HS-5 (cell line): Measurements from ENCODE around the gene MON2.
"Not testable (repeated sequence)": the region's sequence is repeated elsewhere in the genome, so short reads cannot be mapped to it uniquely, and the experiment has no call there.

Experiments used
- DNase-seq: peaks from one replicate; pipeline ENCODE4 v3.0.0-alpha.2; 2012; ENCODE audit warnings: low read depth

Gene MON2, protein sequence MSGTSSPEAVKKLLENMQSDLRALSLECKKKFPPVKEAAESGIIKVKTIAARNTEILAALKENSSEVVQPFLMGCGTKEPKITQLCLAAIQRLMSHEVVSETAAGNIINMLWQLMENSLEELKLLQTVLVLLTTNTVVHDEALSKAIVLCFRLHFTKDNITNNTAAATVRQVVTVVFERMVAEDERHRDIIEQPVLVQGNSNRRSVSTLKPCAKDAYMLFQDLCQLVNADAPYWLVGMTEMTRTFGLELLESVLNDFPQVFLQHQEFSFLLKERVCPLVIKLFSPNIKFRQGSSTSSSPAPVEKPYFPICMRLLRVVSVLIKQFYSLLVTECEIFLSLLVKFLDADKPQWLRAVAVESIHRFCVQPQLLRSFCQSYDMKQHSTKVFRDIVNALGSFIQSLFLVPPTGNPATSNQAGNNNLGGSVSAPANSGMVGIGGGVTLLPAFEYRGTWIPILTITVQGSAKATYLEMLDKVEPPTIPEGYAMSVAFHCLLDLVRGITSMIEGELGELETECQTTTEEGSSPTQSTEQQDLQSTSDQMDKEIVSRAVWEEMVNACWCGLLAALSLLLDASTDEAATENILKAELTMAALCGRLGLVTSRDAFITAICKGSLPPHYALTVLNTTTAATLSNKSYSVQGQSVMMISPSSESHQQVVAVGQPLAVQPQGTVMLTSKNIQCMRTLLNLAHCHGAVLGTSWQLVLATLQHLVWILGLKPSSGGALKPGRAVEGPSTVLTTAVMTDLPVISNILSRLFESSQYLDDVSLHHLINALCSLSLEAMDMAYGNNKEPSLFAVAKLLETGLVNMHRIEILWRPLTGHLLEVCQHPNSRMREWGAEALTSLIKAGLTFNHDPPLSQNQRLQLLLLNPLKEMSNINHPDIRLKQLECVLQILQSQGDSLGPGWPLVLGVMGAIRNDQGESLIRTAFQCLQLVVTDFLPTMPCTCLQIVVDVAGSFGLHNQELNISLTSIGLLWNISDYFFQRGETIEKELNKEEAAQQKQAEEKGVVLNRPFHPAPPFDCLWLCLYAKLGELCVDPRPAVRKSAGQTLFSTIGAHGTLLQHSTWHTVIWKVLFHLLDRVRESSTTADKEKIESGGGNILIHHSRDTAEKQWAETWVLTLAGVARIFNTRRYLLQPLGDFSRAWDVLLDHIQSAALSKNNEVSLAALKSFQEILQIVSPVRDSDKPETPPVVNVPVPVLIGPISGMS (N-terminal part only)

DNA sequence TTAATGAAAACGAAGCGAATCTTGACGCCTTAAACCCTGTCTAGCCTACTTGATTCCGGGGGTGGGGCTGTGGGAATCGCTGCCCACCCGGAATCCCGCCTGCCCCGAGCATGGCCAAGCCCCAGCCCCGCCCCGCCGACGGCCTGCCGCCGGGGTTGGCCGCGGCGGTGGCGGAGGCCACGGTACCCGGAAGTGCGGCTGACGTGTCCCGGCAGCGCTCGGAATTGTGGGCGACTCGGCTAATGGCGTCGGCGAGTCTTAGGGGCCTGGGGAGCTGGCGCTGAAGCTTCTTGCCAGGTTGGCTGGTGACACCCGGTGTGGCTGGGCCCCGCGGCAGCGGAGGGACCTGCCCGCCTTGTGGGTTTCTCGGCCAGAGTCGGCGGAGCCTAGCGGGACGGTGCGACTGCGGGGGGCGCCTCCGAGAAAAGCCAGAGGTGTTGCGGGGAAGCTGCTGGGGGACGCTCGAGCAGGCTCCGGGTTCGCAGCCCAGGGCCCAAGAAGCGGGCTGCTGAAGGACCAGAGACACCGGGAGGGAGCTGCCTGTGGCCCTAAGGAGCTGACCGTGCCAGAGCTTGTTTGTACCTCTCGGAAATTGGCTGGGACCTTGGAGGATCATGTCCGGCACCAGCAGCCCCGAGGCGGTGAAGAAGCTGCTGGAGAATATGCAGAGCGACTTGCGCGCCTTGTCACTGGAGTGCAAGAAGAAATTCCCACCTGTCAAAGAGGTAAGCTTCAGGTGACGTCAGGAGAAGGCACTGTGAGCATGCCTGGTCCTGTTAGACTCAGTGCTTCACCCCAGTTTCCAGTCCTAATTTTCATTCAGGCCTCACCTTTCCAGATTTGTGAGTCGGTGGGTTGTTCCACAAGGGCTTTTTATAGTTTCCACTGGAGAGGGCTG lies at the start of gene MON2:
Gene MON2, plus strand, starts transcription at position 233 of the 898 bp plus-strand sequence. Its CDS starts 382 bp downstream, at position 615.
- DNase-seq = peak; percentile 39

DNA sequence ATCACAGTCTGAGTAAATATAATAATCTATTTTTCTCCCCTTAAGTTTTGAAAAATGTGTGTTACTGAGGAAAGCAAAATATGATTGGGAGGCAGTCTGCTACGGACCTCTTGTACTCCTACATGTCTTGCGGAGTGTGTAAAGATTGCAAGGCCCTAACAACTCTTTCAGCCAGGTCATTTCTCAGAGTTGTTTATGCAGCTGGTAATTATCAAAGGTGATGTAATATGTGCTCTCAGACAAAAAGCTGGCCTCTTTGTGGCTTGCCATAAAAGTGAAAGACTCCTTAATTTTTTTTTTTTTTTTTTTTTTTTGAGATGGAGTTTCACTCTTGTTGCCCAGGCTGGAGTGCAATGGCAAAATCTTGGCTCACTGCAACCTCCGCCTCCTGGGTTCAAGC lies 40.5 kb upstream of the MON2 start:
- DNase-seq = no peak

DNA sequence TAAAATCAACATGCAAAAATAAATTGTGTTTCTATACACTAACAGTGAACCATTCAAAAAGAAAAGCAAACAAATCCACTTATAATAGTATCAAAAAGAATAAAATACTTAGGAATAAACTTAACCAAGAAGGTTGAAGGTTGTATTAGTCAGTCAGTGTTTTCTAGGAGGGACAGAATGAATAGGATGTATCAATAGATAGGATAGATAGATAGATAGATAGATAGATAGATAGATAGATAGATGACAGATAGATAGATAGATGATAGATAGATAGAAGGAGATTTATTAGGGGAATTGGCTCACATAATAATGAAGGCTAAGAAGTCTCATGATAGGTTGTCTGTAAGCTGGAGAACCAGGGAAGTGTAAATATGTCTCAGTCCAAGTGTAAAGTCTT lies 37.2 kb upstream of the MON2 start:
- DNase-seq = no peak

DNA sequence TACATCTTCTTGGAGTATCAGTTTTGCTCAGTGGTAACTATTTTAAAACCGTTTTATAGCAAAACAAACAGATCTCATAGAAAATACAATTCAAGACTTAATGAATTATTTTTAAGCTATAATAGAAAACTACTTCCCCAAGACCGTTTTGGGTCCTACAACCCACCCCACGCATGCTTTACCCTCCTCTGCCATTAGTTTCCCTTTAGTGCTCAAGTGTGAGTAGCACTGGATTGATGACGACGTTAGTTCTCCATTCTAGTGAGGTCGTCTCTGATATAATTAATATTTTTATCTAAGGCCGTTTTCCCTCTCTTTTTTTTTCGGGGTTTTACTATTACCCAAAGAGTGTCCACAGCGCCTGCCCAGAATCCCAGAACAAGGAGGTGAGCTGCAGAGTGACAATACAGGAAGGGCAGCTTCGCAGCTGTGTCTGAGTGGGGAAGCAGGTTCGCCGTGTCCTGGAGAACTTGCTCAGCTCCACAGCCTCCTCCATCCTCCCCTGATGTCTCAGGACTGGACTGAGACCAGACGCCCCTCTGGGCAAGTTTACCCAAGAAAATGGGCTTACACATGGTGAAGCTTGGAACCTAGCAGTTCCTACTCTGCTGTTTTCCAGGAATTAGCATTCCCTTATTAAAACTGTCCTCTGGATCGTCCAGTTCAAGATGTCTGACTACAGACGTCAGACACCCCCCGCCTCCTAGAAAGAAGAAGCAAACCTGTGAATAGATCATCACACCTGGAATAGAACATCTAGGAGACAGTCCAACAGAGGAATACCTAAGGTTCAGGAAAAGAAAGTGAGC lies 31.9 kb upstream of the MON2 start:
- no peak for DNase-seq

DNA sequence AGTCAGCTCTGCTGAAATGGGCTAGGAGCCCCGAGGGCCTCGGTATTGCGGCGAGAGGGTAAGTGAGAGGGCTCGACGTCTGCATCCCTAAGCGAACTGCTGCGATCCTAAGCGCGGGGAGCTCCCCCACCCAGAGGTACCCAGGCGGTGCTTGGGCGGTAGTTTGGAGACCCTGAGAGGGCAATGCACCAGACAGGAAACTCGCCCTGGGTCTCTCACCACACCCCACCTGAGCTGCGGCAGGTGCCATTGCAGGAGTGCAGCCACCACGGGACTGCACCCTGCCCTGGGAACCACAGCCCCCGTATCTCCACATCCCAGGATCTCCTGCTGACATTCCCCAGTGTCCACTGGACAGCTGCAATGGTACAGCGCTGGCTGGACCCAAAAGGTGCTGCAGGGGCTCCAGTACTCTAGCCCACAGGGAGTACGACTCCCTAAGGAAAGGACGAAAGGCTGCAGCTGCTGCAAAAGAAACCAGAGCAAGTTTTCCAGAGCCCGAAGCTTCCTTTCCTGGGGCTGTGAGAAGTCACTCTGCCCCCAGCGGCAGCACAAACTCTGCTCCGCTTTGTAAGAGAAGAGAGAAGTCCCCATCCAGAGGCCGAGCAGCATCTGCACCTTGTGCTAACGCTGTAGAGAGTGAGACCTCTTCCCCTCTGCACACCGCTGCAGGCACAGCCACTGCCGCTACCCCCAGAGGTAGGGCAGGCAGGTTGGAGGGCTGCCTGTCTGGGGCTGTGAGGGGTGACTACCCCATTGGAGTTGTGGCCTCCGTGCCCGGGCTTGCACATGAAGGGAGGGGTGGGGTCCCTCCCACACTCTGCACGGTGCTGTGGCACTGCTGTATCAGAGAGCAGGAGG lies 31.1 kb upstream of the MON2 start:
- DNase-seq = no peak

DNA sequence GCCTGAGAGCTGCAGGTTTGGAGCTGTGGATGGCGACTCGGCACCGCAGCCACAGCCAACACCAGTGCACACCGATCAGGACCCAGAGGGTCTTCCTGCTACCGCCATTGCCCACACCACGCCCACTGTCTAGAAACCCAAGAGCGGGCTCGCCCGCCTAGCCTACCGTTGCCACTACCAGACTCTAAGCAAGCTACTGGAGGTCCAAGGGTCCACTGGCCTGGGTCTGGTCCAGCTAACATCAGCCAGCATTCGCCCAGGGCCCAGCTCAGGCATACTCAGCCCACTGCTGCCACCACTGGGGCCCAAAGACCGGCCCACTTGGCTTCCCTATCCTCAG lies 30.5 kb upstream of the MON2 start:
- DNase-seq = no peak

DNA sequence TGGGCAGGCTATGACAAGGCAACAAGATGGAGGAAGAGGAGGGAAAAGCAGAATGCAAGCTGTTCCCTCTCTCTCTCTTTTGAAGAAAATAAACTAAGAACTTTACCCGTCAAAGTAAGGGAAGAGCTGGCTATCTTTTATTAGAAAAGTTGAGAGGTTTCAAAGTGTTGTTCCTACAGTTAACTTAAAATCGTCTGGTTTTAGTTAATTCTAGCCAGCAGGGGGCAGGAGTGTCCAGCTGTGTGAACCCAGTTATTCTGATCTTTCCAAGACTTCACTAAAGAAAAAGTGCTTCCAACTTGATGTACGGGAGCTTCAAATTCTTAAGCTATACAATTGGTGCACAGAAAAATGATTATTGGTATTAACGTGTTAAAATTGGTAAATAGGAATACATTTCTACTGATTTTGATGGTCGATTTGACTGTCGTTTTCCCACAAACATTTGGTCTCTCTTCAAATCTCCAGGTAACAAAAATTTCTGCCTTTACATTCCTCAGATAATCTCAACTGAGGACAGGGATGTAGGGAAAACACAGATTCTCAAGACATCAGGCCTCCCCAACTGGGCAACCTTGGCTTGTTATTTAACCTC lies 28.4 kb upstream of the MON2 start:
- DNase-seq = no peak

DNA sequence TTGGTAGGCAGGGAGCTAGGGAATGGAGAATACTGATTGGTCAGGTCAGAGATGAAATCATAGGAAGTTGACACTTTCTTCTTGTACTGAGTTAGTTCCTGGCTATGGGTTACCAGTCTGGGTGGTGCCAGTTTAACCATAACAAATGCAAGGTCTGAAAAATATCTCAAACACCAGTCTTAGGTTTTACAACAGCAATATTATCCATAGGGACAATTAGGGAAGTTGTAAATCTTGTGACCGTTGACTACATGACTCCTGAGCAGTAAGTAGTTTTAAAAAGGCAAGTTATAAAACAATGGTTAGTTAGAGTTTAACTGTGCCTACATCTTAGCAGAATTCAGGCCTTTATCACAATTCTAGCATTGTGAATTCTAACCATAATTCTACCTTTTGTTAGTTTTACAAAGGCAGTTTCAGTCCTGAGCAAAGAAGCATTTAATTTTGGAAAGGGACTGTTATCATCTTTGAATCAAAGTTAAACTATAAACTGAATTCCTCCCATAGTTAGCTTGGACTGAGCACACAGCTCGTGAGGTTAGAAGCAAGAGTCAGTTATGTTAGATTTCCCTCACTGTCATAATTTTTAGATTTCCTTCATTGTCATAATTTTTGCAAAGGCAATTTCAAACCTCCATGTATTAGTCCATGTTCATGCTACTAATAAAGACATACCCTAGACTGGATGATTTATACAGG lies 19.7 kb upstream of the MON2 start:
- no peak for DNase-seq

DNA sequence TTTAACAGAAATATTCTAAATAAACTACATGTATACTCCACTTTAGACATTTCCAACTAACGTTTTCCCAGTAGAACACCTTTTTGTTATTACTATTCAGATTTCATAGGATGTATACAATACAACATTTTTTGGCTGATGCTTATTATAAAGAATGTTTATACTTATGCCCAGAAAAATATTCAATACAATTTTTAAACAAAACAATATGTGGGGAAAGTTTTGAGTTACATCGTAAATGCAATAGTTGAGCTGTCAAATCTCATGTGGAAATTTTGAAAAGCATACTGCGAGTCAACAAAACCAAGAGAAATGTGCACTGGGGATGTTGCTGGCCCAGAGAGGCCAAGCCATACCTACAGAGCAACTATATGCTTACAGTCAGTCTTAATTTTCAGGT lies 18.2 kb upstream of the MON2 start:
- no peak for DNase-seq

DNA sequence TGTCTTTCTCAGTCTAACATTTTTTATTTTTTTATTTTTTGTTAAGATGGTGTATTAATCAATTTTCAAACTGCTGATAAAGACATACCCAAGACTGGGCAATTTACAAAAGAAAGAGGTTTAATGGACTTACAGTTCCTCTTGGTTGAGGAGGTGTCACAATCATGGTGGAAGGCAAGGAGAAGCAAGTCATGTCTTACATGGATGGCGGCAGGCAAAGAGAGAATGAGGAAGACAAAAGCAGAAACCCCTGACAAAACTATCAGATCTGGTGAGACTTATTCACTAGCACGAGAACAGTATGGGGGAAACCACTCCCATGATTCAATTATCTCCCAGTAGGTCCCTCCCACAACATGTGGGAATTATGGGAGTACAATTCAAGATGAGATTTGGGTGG lies 11.2 kb upstream of the MON2 start:
- not testable (repeated sequence) for DNase-seq

DNA sequence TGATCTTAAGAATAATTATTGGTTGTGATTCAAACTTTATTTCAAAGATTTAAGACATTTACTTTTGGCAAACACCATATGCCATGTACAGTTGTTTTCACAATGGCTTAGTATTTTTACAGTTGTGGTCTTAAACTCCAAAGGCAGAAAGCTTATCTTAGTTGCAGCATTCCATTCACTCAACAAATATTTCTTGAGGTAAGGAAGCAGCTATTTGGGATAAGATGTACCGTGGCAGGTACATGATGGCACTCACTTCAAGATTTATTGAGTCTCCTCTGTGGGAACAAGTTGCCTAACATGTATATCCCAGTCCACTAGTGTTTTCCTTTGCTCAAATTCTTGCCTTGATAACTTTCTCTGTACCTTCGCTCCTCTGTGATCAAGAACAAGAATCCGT lies 8.0 kb upstream of the MON2 start:
- DNase-seq = no peak

DNA sequence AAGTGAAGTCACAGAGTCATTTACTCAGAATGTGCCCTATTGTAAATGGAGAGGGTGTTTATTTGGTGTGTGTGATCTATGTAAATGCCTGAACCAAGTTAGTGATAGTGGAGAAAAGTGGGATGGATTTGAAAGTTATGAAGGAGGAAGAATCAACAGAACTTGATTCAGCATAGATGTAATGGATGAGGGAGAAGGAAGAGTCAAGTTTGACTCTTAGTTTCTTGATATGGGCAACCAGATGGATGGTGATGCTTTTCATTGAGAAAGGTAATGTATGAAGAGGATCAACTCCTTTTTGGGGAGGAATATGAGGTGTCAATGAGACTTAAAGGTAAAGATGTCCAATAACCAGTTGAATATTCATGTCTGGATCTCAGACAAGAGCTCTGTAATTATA lies 6.7 kb upstream of the MON2 start:
- DNase-seq = no peak

DNA sequence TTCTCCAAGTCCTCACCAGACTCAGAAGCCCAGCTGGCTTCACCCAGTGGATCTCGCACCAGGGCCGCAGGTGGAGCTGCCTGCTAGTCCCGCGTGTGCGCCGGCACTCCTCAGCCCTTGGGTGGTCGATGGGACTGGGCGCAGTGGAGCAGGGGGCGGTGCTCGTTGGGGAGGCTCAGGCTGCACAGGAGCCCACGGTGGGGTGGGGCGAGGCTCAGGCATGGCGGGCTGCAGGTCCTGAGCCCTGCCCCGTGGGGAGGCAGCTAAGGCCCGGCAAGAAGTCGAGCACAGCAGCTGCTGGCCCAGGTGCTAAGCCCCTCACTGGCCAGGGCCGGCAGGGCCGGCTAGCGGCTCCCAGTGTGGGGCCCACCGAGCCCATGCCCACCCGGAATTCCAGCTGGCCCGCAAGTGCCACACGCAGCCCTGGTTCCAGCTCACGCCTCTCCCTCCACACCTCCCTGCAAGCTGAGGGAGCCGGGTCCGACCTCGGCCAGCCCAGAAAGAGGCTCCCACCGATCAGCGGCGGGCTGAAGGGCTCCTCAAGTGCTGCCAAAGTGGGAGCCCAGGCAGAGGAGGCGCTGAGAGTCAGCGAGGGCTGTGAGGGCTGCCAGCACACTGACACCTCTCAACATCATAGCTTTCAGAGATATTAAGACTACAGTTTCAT lies 5.3 kb upstream of the MON2 start:
- DNase-seq = not testable (repeated sequence)

DNA sequence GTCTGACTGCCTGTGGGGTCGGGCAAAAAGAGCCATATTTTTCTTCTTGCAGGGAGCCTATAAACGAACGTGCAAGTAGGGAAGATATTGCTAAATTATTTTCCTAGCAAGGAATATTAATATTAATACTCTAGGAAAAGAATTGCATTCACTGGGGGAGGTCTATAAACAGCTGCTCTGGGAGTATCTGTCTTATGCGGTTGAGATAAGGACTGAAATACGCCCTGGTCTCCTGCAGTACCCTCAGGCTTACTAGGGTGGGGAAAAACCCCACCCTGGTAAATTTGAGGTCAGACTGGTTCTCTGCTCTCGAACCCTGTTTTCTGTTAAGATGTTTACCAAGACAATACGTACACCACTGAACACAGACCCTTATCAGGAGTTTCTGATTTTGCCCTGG lies 3.4 kb upstream of the MON2 start:
- DNase-seq = not testable (repeated sequence)

DNA sequence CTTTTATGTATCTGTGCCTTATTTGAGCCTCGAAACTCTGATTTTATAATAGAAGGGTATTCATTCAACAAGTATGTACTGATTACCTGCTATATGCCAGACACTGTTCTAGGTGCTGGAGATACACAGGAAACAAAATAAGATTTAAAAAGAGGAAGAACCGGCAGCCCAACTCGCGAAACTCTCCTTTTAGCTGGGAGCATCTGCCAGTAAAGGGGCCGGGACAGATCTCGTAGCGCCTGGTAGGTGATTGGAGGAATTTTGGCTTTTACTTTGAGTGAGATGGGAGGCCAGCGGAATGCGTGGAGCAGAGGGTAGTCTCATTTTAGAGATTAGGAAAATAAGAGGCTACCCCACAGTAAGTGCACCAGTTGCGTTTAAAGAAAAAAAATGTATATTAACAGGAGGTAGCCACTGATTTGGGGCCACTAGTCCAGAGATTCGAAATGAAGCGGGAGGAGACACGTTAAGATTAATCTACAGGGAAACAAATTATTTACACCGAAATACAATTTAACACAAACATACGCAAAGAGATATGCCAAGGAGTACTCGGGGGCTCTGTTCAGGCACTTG lies 520 bp upstream of the MON2 start:
- no peak for DNase-seq

DNA sequence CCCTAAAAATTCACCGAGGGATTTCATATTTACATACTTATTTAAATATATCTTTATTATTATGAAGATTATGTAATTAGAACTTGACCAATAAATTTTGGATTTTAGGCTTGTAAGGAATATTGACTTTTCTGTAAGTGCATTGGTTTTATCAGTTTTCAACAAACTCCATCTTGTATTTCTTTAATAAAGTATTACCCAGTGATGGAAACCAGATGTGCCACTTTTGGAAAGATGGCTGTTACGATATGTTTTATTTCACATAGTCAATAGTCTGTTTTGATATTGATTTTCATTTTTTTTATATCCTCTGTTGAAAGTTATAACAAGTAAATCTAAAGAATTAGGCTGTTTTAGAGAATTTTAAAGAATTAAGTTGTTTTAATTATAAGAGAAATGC lies 1.8 kb downstream of the MON2 start:
- no peak for DNase-seq

DNA sequence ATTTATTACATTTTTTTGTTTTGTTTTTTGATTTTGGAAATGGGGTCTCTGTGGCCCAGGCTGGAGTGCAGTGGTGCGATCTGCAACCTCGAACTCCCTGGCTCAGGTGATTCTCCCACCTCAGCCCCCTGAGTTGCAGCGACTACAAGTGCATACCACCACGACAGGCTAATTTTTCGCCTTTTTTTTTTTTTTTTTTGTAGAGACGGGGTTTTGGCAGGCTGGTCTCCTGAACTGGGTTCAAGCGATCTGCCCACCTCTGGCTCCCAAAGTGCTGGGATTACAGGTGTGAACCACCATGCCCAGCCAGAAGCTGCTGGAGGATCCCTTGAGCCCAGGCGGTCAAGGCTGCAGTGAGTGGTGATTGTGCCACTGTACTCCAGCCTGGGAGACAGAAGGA lies 2.3 kb downstream of the MON2 start:
- DNase-seq = no peak

DNA sequence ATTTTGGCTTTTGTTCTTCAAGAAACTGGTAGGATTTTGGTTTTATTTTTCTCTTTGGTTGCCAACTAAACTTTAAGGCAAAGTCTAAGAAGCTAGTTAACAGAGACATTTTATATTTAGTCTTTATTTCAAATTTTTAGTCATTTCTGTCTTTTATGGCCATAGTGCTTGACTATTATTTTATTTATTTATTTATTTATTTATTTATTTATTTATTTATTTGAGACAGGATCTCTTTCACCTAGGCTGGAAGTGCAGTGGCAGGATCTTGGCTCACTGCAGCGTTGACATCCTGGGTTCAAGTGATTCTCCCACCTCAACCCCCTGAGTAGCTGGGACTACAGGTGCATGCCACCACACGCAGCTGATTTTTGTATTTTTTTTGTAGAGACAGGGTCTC lies 3.1 kb downstream of the MON2 start:
- no peak for DNase-seq
